SK-N-MC (cell line): ENCODE results near the gene DDX51.

Source experiments
- EZH2 ChIP-seq: fragments of 200-600 bp; sonication (generic); IDR thresholded peaks from one replicate; pipeline ENCODE4 v1.6.1; 2017; ENCODE audit warnings: antibody characterized with exemption
- FOXP2 ChIP-seq: optimal IDR thresholded peaks from 2 replicates; pipeline ENCODE3; 2011; ENCODE audit warnings: mild to moderate bottlenecking, moderate library complexity; ENCODE audit not compliant: insufficient read depth; ENCODE audit errors: extremely low read length, control extremely low read depth
- POLR2AphosphoS5 ChIP-seq: IDR thresholded peaks from 2 replicates; pipeline ENCODE4 v1.6.1; 2012; ENCODE audit warnings: mild to moderate bottlenecking, low read depth, low read length, borderline replicate concordance

DNA sequence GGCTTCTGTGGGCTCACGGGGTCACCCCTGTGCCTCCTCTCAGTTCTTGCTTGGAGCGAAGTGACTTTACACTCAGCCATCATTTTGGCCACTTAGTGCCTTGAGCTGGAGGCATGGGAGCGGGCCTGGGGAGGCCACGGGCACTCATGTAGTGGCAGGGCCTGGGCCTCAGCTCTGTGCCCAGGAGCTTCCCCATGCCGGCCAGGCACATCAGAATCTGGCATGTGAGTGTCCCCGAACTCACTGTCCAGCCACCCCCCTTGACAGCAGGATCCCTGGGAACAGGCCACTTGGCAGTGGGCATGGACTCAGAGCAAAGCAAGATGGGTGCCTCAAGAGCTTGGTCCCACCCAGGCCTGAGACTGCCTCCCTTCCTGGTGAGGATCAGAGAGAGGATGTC lies 29.5 kb downstream of the DDX51 start:
- TF ChIP-seq EZH2 = no peak
- TF ChIP-seq POLR2AphosphoS5 = no peak
- no peak for TF ChIP-seq FOXP2
